Mucosa of descending colon (tissue), 3 donors: ENCODE measurements around the gene MYO10. TPM values are rescaled to one million over a fixed set of nuclear protein-coding genes. Genes with fewer than 3 reads are reported as not detected.

Experiments used
- ATAC-seq: fragments of 200-7000 bp; cut with Tn5 transposase; one replicate; pipeline ENCODE4 v1.9.1; 2020; ENCODE audit warnings: mild to moderate bottlenecking, moderate library complexity
- DNase-seq, 3 donors: peaks; one replicate each; pipeline ENCODE4 v3.0.0-alpha.2; 2020
- H3K36me3 ChIP-seq: fragments of 200-600 bp; one replicate; pipeline ENCODE4 v1.8.0; 2021; ENCODE audit warnings: low read depth, mild to moderate bottlenecking
- H3K4me1 ChIP-seq: fragments of 200-600 bp; one replicate; pipeline ENCODE4 v1.8.0; 2021; ENCODE audit warnings: low read depth, mild to moderate bottlenecking
- H3K4me3 ChIP-seq: fragments of 200-600 bp; one replicate; pipeline ENCODE4 v1.8.0; 2021; ENCODE audit warnings: mild to moderate bottlenecking
- H3K9me3 ChIP-seq: fragments of 200-600 bp; one replicate; pipeline ENCODE4 v1.8.0; 2021; ENCODE audit warnings: mild to moderate bottlenecking
- intact Hi-C, 2 donors: fragments of 100-400 bp; cut with DNase I in 1 of 2; cut with micrococcal nuclease in 1 of 2; formaldehyde crosslinking; loops; one replicate each; pipeline versions ENCODE4 v1.11.0 to v1.11.1; 2022; cut with DNase I, micrococcal nuclease
- total RNA-seq, 3 donors: library from RNA; stranded (reverse); fragmentation: NEBNext Ultra II Directional in 2 of 3; extraction: Animal tissue kit (Norgen Biotek cat#: 25700) in 2 of 3; gene quantifications; one replicate each; pipeline versions ENCODE4 v1.2.1 to v1.2.4, GENCODE V29; 2021 to 2023
- TF ChIP-seq, protein P1 (sequence below): fragments of 200-600 bp; IDR thresholded peaks from one replicate; pipeline ENCODE4 v1.8.0; 2022; ENCODE audit warnings: antibody characterized with exemption, mild to moderate bottlenecking
- donor health status: DM: no; HTN: no; CAD: no; lungs with moderate emphysema.
- donor health status: DM: no; HTN: no; CAD: no.
- donor health status: DM: no; HTN: yes; CAD: no.

MYO10 gene
- total RNA-seq, 3 donors from 2014 or later, result 29.4 to 87.8 (median 61.3) TPM

GRCh38 chr5:16952968-16953671, 17.0 kb upstream of the MYO10 start:
- peak in 2 of 3 donors; percentile 28 to 45 for DNase-seq
- H3K36me3 ChIP-seq, result no peaks in the 10 kb centered on the region
- no peak overlapping the region for H3K4me3 ChIP-seq
- no peaks in the 10 kb centered on the region for H3K9me3 ChIP-seq
- H3K4me1 ChIP-seq, result no peaks in the 10 kb centered on the region
- peak; percentile 88 for ATAC-seq
- intact Hi-C loops, result loop anchor here in 1 of 2 donors (5.0 kb wide), 1 partner anchor 124 kb away; no protein-coding TSS in a partner anchor
- TF ChIP-seq, protein P1, sequence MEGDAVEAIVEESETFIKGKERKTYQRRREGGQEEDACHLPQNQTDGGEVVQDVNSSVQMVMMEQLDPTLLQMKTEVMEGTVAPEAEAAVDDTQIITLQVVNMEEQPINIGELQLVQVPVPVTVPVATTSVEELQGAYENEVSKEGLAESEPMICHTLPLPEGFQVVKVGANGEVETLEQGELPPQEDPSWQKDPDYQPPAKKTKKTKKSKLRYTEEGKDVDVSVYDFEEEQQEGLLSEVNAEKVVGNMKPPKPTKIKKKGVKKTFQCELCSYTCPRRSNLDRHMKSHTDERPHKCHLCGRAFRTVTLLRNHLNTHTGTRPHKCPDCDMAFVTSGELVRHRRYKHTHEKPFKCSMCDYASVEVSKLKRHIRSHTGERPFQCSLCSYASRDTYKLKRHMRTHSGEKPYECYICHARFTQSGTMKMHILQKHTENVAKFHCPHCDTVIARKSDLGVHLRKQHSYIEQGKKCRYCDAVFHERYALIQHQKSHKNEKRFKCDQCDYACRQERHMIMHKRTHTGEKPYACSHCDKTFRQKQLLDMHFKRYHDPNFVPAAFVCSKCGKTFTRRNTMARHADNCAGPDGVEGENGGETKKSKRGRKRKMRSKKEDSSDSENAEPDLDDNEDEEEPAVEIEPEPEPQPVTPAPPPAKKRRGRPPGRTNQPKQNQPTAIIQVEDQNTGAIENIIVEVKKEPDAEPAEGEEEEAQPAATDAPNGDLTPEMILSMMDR, result no peak

- DNase-seq (no peak), ATAC-seq (no peak)
- TF ChIP-seq, protein P1, result no peak
- Histone ChIP-seq H3K4me1 (no peaks in the 10 kb centered on the region), H3K36me3 (no peaks in the 10 kb centered on the region), H3K9me3 (peaks cover 10% of the 10 kb centered on the region), H3K4me3 (no peak overlapping the region)
- intact Hi-C loops, result no loop called here
Observed at GRCh38 chr5:16946725-16947124, 10.6 kb upstream of the MYO10 start.

- intact Hi-C loops, result no loop called here
- H3K4me1 ChIP-seq, result no peaks in the 10 kb centered on the region
- ATAC-seq, result no peak
- TF ChIP-seq, protein P1, result no peak
- H3K4me3 ChIP-seq, result no peak overlapping the region
- no peak for DNase-seq
- H3K9me3 ChIP-seq, result peaks cover 10% of the 10 kb centered on the region
- H3K36me3 ChIP-seq, result no peaks in the 10 kb centered on the region
Observed at GRCh38 chr5:16944816-16945562, 8.9 kb upstream of the MYO10 start.

GRCh38 chr5:16943846-16944678, 8.0 kb upstream of the MYO10 start:
- Histone ChIP-seq H3K36me3 (no peaks in the 10 kb centered on the region), H3K9me3 (peaks cover 10% of the 10 kb centered on the region), H3K4me1 (no peaks in the 10 kb centered on the region), H3K4me3 (no peak overlapping the region)
- DNase-seq, result no peak
- TF ChIP-seq, protein P1, result no peak
- ATAC-seq, result no peak
- intact Hi-C loops, result no loop called here

DNA sequence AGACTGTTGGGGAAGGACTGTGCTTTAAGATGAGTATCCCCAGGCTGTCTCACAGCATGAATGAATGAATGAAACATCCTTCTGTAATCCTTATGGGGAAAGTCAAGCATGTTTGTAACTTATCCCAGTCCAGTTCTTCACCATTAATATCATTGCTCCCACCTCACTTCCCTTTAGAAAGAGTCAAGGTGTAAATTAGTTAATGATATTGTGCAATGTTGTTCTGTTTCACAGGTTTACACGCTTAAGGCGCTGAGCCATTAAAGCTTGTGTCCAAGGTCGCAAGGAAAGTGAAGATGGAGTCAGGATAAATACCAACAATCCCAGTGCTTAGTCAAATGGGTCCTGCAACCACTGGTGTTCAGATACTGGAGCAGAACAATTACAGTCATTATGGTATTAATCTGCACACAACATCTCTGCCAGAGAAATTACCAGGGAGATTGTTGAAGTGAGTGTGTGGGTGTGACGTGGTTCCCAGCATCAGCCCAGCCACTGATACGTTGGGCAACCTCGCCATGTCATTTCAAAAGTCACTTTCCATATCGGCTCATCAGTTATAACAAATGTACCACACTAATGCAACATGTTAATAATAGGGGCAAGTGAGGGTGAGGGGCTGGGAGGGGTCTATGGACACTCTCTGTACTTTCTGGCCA, 1.5 kb upstream of the MYO10 start:
- H3K36me3 ChIP-seq, result no peaks in the 10 kb centered on the region
- peaks cover 10% of the 10 kb centered on the region for H3K4me1 ChIP-seq
- ATAC-seq, result no peak
- no peaks in the 10 kb centered on the region for H3K9me3 ChIP-seq
- TF ChIP-seq, protein P1, result no peak
- intact Hi-C loops, result loop anchor here in 1 of 2 donors (10.0 kb wide), 1 partner anchor 247 kb away; no protein-coding TSS in a partner anchor
- no peak for DNase-seq
- H3K4me3 ChIP-seq, result no peak overlapping the region
